ENCODE data around the gene TLN1. TPM values are rescaled to one million over a fixed set of nuclear protein-coding genes. Genes with fewer than 3 reads are reported as not detected.

Gene TLN1
- total and polyA plus RNA-seq, 2 donors (not counting 1 experiment from before 2014, with no cell fraction given) = 102 to 280 TPM

GRCh38 chr9:35727676-35728040, 4.3 kb downstream of the TLN1 start:
- H2AFZ ChIP-seq (ENCODE audit: insufficient read depth, low read depth, low read length, poor library complexity, severe bottlenecking) = no peak overlapping the region
- H3K9me3 ChIP-seq (ENCODE audit: control extremely low read depth in 1 of 3, control insufficient read depth in 2 of 3, insufficient read depth in 1 of 3, low read length in 2 of 3) = no peaks in the 10 kb centered on the region
- peak overlapping the region in 2 of 5 experiments; percentile 3 to 44 for H3K4me3 ChIP-seq (ENCODE audit: control extremely low read depth in 1 of 5, extremely low read depth in 1 of 5, insufficient read depth in 1 of 5, low read depth in 2 of 5, low read length in 4 of 5)
- Mint-ChIP-seq H3K9me3 (ENCODE audit: insufficient read depth) (no peaks in the 10 kb centered on the region), H3K27ac (no peak overlapping the region), H3K4me3 (no peak overlapping the region), H3K27me3 (no peaks in the 10 kb centered on the region), H3K4me1 (peaks cover 6% of the 10 kb centered on the region)
- ChIA-PET POLR2A (interaction anchor here (0.6 to 1.5 kb wide), 6 partner anchors 9 to 99 kb away, joined by 3 to 6 read pairs (median 4); partner anchors contain the start of genes GBA2 and RGP1), CTCF (interaction anchor here (0.7 to 9.0 kb wide), 23 partner anchors 8 to 155 kb away, joined by 3 to 115 read pairs (median 6); partner anchors contain the start of genes CCDC107, GBA2, RGP1 and RMRP)
- WGBS (ENCODE audit: insufficient coverage) = no CpG with 5 or more reads among the region's 5 CpGs
- intact Hi-C loops (cut with micrococcal nuclease) = loop anchor here (5.0 kb wide), 1 partner anchor 1270 kb away; the partner anchor contains the start of genes DNAI1 and FAM219A
- no peak for TF ChIP-seq EZH2 (IDR thresholded peaks at IDR 0.05; ENCODE audit: borderline replicate concordance, insufficient read depth, low read depth, low read length, poor library complexity, severe bottlenecking)
- no peak for TF ChIP-seq CTCF (IDR thresholded peaks at IDR 0.05)
- H3K27ac ChIP-seq (ENCODE audit: low read length in 2 of 2) = peak overlapping the region; percentile 57 to 92
- H3K9ac ChIP-seq (ENCODE audit: low read length) = peak overlapping the region; percentile 54
- no peak for ATAC-seq (ENCODE audit: low read depth)
- no peak for DNase-seq
- peaks cover 53 to 57% of the 10 kb centered on the region in 2 donors for H3K4me1 ChIP-seq (ENCODE audit: control insufficient read depth in 2 of 2, insufficient read depth in 2 of 2, low read length in 2 of 2)
- no peaks in the 10 kb centered on the region for H3K27me3 ChIP-seq (replicated peaks in 1 of 4; ENCODE audit: control extremely low read depth in 1 of 4, control insufficient read depth in 3 of 4, insufficient read depth in 4 of 4, low read length in 3 of 4)
- peaks cover 75% of the 10 kb centered on the region for H3K79me2 ChIP-seq (ENCODE audit: control insufficient read depth, insufficient read depth, low read length)
- H3K36me3 ChIP-seq (replicated peaks in 1 of 2; ENCODE audit: control extremely low read depth in 1 of 2, control insufficient read depth in 1 of 2, extremely low read depth in 1 of 2, insufficient read depth in 2 of 2, low read length in 1 of 2) = peaks cover 10 to 53% of the 10 kb centered on the region in 2 experiments
- H4K20me1 ChIP-seq (ENCODE audit: control insufficient read depth, insufficient read depth, low read length, poor library complexity, severe bottlenecking) = peaks cover 65% of the 10 kb centered on the region
- peak overlapping the region; percentile 89 for H3K4me2 ChIP-seq (replicated peaks; ENCODE audit: low read depth, low read length, poor library complexity, severe bottlenecking)

GRCh38 chr9:35726931-35727330, 5.1 kb downstream of the TLN1 start:
- ATAC-seq (ENCODE audit: low read depth) = peak; percentile 77
- Histone ChIP-seq H3K4me1 (ENCODE audit: control insufficient read depth in 2 of 2, insufficient read depth in 2 of 2, low read length in 2 of 2) (peaks cover 53 to 56% of the 10 kb centered on the region in 2 donors), H3K36me3 (replicated peaks in 1 of 2; ENCODE audit: control extremely low read depth in 1 of 2, control insufficient read depth in 1 of 2, extremely low read depth in 1 of 2, insufficient read depth in 2 of 2, low read length in 1 of 2) (peaks cover 12 to 60% of the 10 kb centered on the region in 2 experiments), H3K27ac (ENCODE audit: low read length in 2 of 2) (peak overlapping the region; percentile 57 to 92), H3K27me3 (replicated peaks in 1 of 4; ENCODE audit: control extremely low read depth in 1 of 4, control insufficient read depth in 3 of 4, insufficient read depth in 4 of 4, low read length in 3 of 4) (no peaks in the 10 kb centered on the region), H4K20me1 (ENCODE audit: control insufficient read depth, insufficient read depth, low read length, poor library complexity, severe bottlenecking) (peaks cover 65% of the 10 kb centered on the region), H3K4me3 (ENCODE audit: control extremely low read depth in 1 of 5, extremely low read depth in 1 of 5, insufficient read depth in 1 of 5, low read depth in 2 of 5, low read length in 4 of 5) (no peak overlapping the region), H3K9ac (ENCODE audit: low read length) (peak overlapping the region; percentile 54), H2AFZ (ENCODE audit: insufficient read depth, low read depth, low read length, poor library complexity, severe bottlenecking) (no peak overlapping the region), H3K9me3 (ENCODE audit: control extremely low read depth in 1 of 3, control insufficient read depth in 2 of 3, insufficient read depth in 1 of 3, low read length in 2 of 3) (no peaks in the 10 kb centered on the region), H3K79me2 (ENCODE audit: control insufficient read depth, insufficient read depth, low read length) (peaks cover 73% of the 10 kb centered on the region), H3K4me2 (replicated peaks; ENCODE audit: low read depth, low read length, poor library complexity, severe bottlenecking) (peak overlapping the region; percentile 89)
- no peaks in the 10 kb centered on the region for H3K27me3 Mint-ChIP-seq
- ChIA-PET CTCF (interaction anchor here (0.7 to 9.0 kb wide), 23 partner anchors 9 to 610 kb away, joined by 3 to 115 read pairs (median 6); partner anchors contain the start of genes CCDC107, GBA2, RGP1 and RMRP), POLR2A (interaction anchor here (0.6 to 1.7 kb wide), 6 partner anchors 8 to 98 kb away, joined by 3 to 4 read pairs (median 3); no protein-coding TSS in a partner anchor)
- H3K27ac Mint-ChIP-seq = no peak overlapping the region
- peaks cover 4% of the 10 kb centered on the region for H3K4me1 Mint-ChIP-seq
- peak; percentile 79 for DNase-seq
- WGBS (ENCODE audit: insufficient coverage) = 4% methylated on average over 3 of the region's 3 CpGs
- H3K4me3 Mint-ChIP-seq = no peak overlapping the region
- intact Hi-C loops (cut with micrococcal nuclease) = loop anchor here (5.0 kb wide), 1 partner anchor 1270 kb away; the partner anchor contains the start of genes DNAI1 and FAM219A
- peak; percentile 41 for TF ChIP-seq CTCF (IDR thresholded peaks at IDR 0.05)
- TF ChIP-seq EZH2 (IDR thresholded peaks at IDR 0.05; ENCODE audit: borderline replicate concordance, insufficient read depth, low read depth, low read length, poor library complexity, severe bottlenecking) = no peak
- no peaks in the 10 kb centered on the region for H3K9me3 Mint-ChIP-seq (ENCODE audit: insufficient read depth)
